Chondrocyte (in vitro differentiated cells): ENCODE results near the gene ZBED4. TPM values are rescaled to one million over a fixed set of nuclear protein-coding genes. Genes with fewer than 3 reads are reported as not detected.

Experiments
- DNase-seq: peaks from one replicate; pipeline ENCODE4 v3.0.0; 2021; ENCODE audit warnings: mixed read lengths, low spot score
- H3K27ac Mint-ChIP-seq: one replicate; pipeline ENCODE4 v1.8.0; 2021; ENCODE audit warnings: mild to moderate bottlenecking, moderate library complexity, mixed read lengths; ENCODE audit not compliant: unreplicated experiment
- H3K27me3 Mint-ChIP-seq: 2 replicates; pipeline ENCODE4 v1.8.0; 2021; ENCODE audit warnings: low read depth, mixed read lengths
- H3K36me3 Mint-ChIP-seq: 2 replicates; pipeline ENCODE4 v1.8.0; 2021; ENCODE audit warnings: low read depth, mixed read lengths
- H3K4me1 Mint-ChIP-seq: 2 replicates; pipeline ENCODE4 v1.8.0; 2021; ENCODE audit warnings: low read depth, mild to moderate bottlenecking, mixed read lengths
- H3K4me3 Mint-ChIP-seq: one replicate; pipeline ENCODE4 v1.8.0; 2021; ENCODE audit warnings: mild to moderate bottlenecking, moderate library complexity, mixed read lengths; ENCODE audit not compliant: unreplicated experiment
- H3K9me3 Mint-ChIP-seq: 2 replicates; pipeline ENCODE4 v1.8.0; 2021; ENCODE audit warnings: low read depth, mixed read lengths
- CTCF ChIP-seq: fragments of 200-600 bp; sonication (generic); IDR thresholded peaks from 2 replicates; pipeline ENCODE4 v1.5.0; 2021; ENCODE audit warnings: antibody characterized with exemption, mild to moderate bottlenecking, moderate library complexity
- total RNA-seq: library from RNA; stranded (reverse); gene quantifications from 3 replicates; pipeline ENCODE4 v1.2.1, GENCODE V29; 2021

ZBED4 gene
- total RNA-seq, 1 donor from 2014 or later: 17.6 TPM

- H3K27ac Mint-ChIP-seq: no peak overlapping the region
- TF ChIP-seq CTCF: no peak
- H3K9me3 Mint-ChIP-seq: no peaks in the 10 kb centered on the region
- peaks cover 22% of the 10 kb centered on the region for H3K4me1 Mint-ChIP-seq
- H3K27me3 Mint-ChIP-seq: no peaks in the 10 kb centered on the region
- H3K4me3 Mint-ChIP-seq: no peak overlapping the region
- no peak for DNase-seq
- no peaks in the 10 kb centered on the region for H3K36me3 Mint-ChIP-seq
These were observed 84.3 kb downstream of the ZBED4 start for GRCh38 chr22:49937758-49938564.

GRCh38 chr22:49938565-49939136 is 85.0 kb downstream of the ZBED4 start:
- no peaks in the 10 kb centered on the region for H3K27me3 Mint-ChIP-seq
- H3K36me3 Mint-ChIP-seq: no peaks in the 10 kb centered on the region
- DNase-seq: no peak
- H3K4me3 Mint-ChIP-seq: no peak overlapping the region
- no peak overlapping the region for H3K27ac Mint-ChIP-seq
- no peaks in the 10 kb centered on the region for H3K9me3 Mint-ChIP-seq
- H3K4me1 Mint-ChIP-seq: peaks cover 16% of the 10 kb centered on the region
- no peak for TF ChIP-seq CTCF

Other genes with a start within 250 kb of the ZBED4 start
- gene BRD1, start 26.0 kb upstream of the ZBED4 start, total RNA-seq: 27.7 to 29.5 TPM (median 29.5 TPM) in 3 replicates
- gene ALG12, start 64.6 kb downstream of the ZBED4 start, total RNA-seq: 18.7 to 27.3 TPM (median 20.6 TPM) in 3 replicates
- 44.3 to 117 TPM (median 49.9 TPM) in 3 replicates for gene CRELD2, start 64.8 kb downstream of the ZBED4 start, total RNA-seq
- 12.0 to 18.2 TPM (median 16.8 TPM) in 3 replicates for gene PIM3, start 106.9 kb downstream of the ZBED4 start, total RNA-seq
- gene IL17REL, start 158.9 kb downstream of the ZBED4 start, total RNA-seq: 0.17 to 0.23 TPM in 2 of 3 replicates, not detected in the other
- gene TTLL8, start 204.5 kb downstream of the ZBED4 start, total RNA-seq: not detected in 3 replicates
- 0.38 to 0.77 TPM (median 0.50 TPM) in 3 replicates for gene MLC1, start 231.6 kb downstream of the ZBED4 start, total RNA-seq
- gene MOV10L1, start 236.2 kb downstream of the ZBED4 start, total RNA-seq: 0.51 to 1.1 TPM (median 1.1 TPM) in 3 replicates